NB4 (cell line): ENCODE results near the gene TMEM63B.

Experiments used
- MAX ChIP-seq: IDR thresholded peaks from 2 replicates; pipeline ENCODE4 v1.6.1; 2011; ENCODE audit warnings: low read depth, low read length
- POLR2A ChIP-seq: IDR thresholded peaks from 2 replicates; pipeline ENCODE4 v1.6.1; 2011; ENCODE audit warnings: mild to moderate bottlenecking; ENCODE audit not compliant: insufficient read length; ENCODE audit errors: extremely low read depth
- TF ChIP-seq, protein P1 (sequence below): IDR thresholded peaks from one replicate; pipeline ENCODE4 v1.5.1; 2012; ENCODE audit warnings: low read depth, low read length

DNA sequence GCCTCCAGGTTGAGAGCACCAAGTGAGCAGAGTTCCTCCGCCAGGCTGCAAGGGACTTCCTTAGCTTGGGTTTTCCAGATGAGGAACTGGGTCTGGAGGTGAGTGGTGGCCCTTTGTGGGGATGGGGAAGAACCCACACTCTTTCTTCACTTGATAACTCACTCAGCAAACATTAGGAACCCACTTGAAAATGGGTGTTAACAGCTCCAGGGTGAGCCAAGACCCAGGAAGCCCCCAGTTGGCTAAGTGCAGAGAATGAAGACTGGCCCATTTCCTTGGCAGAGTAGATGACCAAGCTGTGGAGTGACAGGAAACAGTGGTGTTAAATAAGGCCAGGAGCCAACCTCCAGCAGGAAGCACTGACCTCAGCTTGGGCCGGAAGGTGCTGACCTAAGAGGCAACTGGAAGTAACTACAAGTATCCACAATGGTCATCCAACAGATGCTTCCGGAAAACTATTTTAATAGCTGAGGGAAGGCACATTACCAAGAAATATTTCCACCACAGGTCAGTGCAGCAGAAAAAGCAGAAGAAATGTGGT, 22.8 kb upstream of the TMEM63B start:
- TF ChIP-seq MAX, result no peak
- TF ChIP-seq, protein P1, sequence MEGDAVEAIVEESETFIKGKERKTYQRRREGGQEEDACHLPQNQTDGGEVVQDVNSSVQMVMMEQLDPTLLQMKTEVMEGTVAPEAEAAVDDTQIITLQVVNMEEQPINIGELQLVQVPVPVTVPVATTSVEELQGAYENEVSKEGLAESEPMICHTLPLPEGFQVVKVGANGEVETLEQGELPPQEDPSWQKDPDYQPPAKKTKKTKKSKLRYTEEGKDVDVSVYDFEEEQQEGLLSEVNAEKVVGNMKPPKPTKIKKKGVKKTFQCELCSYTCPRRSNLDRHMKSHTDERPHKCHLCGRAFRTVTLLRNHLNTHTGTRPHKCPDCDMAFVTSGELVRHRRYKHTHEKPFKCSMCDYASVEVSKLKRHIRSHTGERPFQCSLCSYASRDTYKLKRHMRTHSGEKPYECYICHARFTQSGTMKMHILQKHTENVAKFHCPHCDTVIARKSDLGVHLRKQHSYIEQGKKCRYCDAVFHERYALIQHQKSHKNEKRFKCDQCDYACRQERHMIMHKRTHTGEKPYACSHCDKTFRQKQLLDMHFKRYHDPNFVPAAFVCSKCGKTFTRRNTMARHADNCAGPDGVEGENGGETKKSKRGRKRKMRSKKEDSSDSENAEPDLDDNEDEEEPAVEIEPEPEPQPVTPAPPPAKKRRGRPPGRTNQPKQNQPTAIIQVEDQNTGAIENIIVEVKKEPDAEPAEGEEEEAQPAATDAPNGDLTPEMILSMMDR, result no peak
- no peak for TF ChIP-seq POLR2A
